Rectal smooth muscle tissue (tissue), 1 donor: ENCODE data around the gene WWC2.

ENCODE experiments used
- H3K27ac ChIP-seq: one replicate; pipeline ENCODE4 v1.7.0; 2013; ENCODE audit warnings: low read depth, low read length, inconsistent platforms
- H3K27me3 ChIP-seq: one replicate; pipeline ENCODE4 v1.7.0; 2013; ENCODE audit warnings: low read length; ENCODE audit not compliant: control insufficient read depth, insufficient read depth
- H3K36me3 ChIP-seq: one replicate; pipeline ENCODE4 v1.7.0; 2013; ENCODE audit warnings: low read length; ENCODE audit not compliant: control insufficient read depth, insufficient read depth
- H3K4me1 ChIP-seq: one replicate; pipeline ENCODE4 v1.7.0; 2013; ENCODE audit warnings: low read length; ENCODE audit not compliant: control insufficient read depth, insufficient read depth
- H3K4me3 ChIP-seq: one replicate; pipeline ENCODE4 v1.7.0; 2013; ENCODE audit warnings: low read length
- H3K9ac ChIP-seq: one replicate; pipeline ENCODE4 v1.7.0; 2013; ENCODE audit warnings: low read length

WWC2 gene

GRCh38 chr4:183204793-183205192 lies 105.7 kb downstream of the WWC2 start:
- no peak overlapping the region for H3K9ac ChIP-seq
- no peak overlapping the region for H3K4me3 ChIP-seq

GRCh38 chr4:183205193-183205592 lies 106.1 kb downstream of the WWC2 start:
- Histone ChIP-seq H3K4me3 (no peak overlapping the region), H3K27me3 (no peaks in the 10 kb centered on the region), H3K9ac (no peak overlapping the region), H3K36me3 (no peaks in the 10 kb centered on the region), H3K4me1 (no peaks in the 10 kb centered on the region), H3K27ac (no peak overlapping the region)

More at GRCh38 chr4:183204793-183205192, 105.7 kb downstream of the WWC2 start:
- Histone ChIP-seq H3K27ac (no peak overlapping the region), H3K36me3 (no peaks in the 10 kb centered on the region), H3K27me3 (no peaks in the 10 kb centered on the region), H3K4me1 (no peaks in the 10 kb centered on the region)

- Histone ChIP-seq H3K36me3 (no peaks in the 10 kb centered on the region), H3K4me3 (no peak overlapping the region), H3K4me1 (no peaks in the 10 kb centered on the region), H3K9ac (no peak overlapping the region), H3K27ac (no peak overlapping the region), H3K27me3 (no peaks in the 10 kb centered on the region)
These were observed 106.7 kb downstream of the WWC2 start for GRCh38 chr4:183205709-183206108.

- Histone ChIP-seq H3K4me3 (no peak overlapping the region), H3K4me1 (no peaks in the 10 kb centered on the region), H3K27me3 (no peaks in the 10 kb centered on the region), H3K27ac (no peak overlapping the region), H3K9ac (no peak overlapping the region), H3K36me3 (no peaks in the 10 kb centered on the region)
These were observed 112.5 kb downstream of the WWC2 start for GRCh38 chr4:183211533-183211932.

- no peak overlapping the region for H3K9ac ChIP-seq
- H3K4me1 ChIP-seq = no peaks in the 10 kb centered on the region
- no peaks in the 10 kb centered on the region for H3K36me3 ChIP-seq
- no peaks in the 10 kb centered on the region for H3K27me3 ChIP-seq
- no peak overlapping the region for H3K27ac ChIP-seq
- no peak overlapping the region for H3K4me3 ChIP-seq
These were observed 114.9 kb downstream of the WWC2 start for GRCh38 chr4:183213996-183214395.

- Histone ChIP-seq H3K27ac (no peak overlapping the region), H3K4me1 (no peaks in the 10 kb centered on the region), H3K36me3 (no peaks in the 10 kb centered on the region), H3K9ac (no peak overlapping the region), H3K4me3 (no peak overlapping the region), H3K27me3 (no peaks in the 10 kb centered on the region)
These were observed 115.9 kb downstream of the WWC2 start for GRCh38 chr4:183214912-183215488.

GRCh38 chr4:183220236-183220635 lies 121.2 kb downstream of the WWC2 start:
- H3K4me3 ChIP-seq = no peak overlapping the region
- no peak overlapping the region for H3K27ac ChIP-seq
- H3K9ac ChIP-seq = no peak overlapping the region
- no peaks in the 10 kb centered on the region for H3K36me3 ChIP-seq
- H3K27me3 ChIP-seq = no peaks in the 10 kb centered on the region
- no peaks in the 10 kb centered on the region for H3K4me1 ChIP-seq

- Histone ChIP-seq H3K4me1 (no peaks in the 10 kb centered on the region), H3K27me3 (no peaks in the 10 kb centered on the region), H3K9ac (no peak overlapping the region), H3K36me3 (no peaks in the 10 kb centered on the region), H3K4me3 (no peak overlapping the region), H3K27ac (no peak overlapping the region)
These were observed 124.0 kb downstream of the WWC2 start for GRCh38 chr4:183223053-183223452.

GRCh38 chr4:183229397-183229796 lies 130.3 kb downstream of the WWC2 start:
- Histone ChIP-seq H3K27ac (no peak overlapping the region), H3K36me3 (no peaks in the 10 kb centered on the region), H3K4me3 (no peak overlapping the region), H3K9ac (no peak overlapping the region), H3K27me3 (no peaks in the 10 kb centered on the region), H3K4me1 (no peaks in the 10 kb centered on the region)

GRCh38 chr4:183240581-183241321 lies 141.7 kb downstream of the WWC2 start:
- no peaks in the 10 kb centered on the region for H3K27me3 ChIP-seq

GRCh38 chr4:183241322-183241640 lies 142.2 kb downstream of the WWC2 start:
- no peak overlapping the region for H3K4me3 ChIP-seq
- no peak overlapping the region for H3K27ac ChIP-seq
- no peaks in the 10 kb centered on the region for H3K27me3 ChIP-seq
- no peak overlapping the region for H3K9ac ChIP-seq
- H3K4me1 ChIP-seq = no peaks in the 10 kb centered on the region
- H3K36me3 ChIP-seq = peaks cover 4% of the 10 kb centered on the region

More at GRCh38 chr4:183240581-183241321, 141.7 kb downstream of the WWC2 start:
- H3K4me1 ChIP-seq = no peaks in the 10 kb centered on the region
- no peak overlapping the region for H3K9ac ChIP-seq
- H3K27ac ChIP-seq = no peak overlapping the region
- H3K4me3 ChIP-seq = no peak overlapping the region
- H3K36me3 ChIP-seq = peaks cover 4% of the 10 kb centered on the region

GRCh38 chr4:183241721-183242151 lies 142.7 kb downstream of the WWC2 start:
- no peak overlapping the region for H3K4me3 ChIP-seq
- no peak overlapping the region for H3K27ac ChIP-seq
- H3K9ac ChIP-seq = no peak overlapping the region

GRCh38 chr4:183242291-183242690 lies 143.2 kb downstream of the WWC2 start:
- Histone ChIP-seq H3K36me3 (peaks cover 4% of the 10 kb centered on the region), H3K4me3 (no peak overlapping the region), H3K27me3 (no peaks in the 10 kb centered on the region), H3K9ac (no peak overlapping the region), H3K27ac (no peak overlapping the region), H3K4me1 (no peaks in the 10 kb centered on the region)

More at GRCh38 chr4:183241721-183242151, 142.7 kb downstream of the WWC2 start:
- H3K36me3 ChIP-seq = peaks cover 4% of the 10 kb centered on the region
- no peaks in the 10 kb centered on the region for H3K27me3 ChIP-seq
- H3K4me1 ChIP-seq = no peaks in the 10 kb centered on the region
